ENCODE results near the gene LRRC25. TPM values are rescaled to one million over a fixed set of nuclear protein-coding genes. Genes with fewer than 3 reads are reported as not detected.
A peak's percentile ranks its signal among the peaks of the same experiment; 100 is the strongest.

The LRRC25 gene
- total RNA-seq, 1 experiment from 2014 or later, result not detected

DNA sequence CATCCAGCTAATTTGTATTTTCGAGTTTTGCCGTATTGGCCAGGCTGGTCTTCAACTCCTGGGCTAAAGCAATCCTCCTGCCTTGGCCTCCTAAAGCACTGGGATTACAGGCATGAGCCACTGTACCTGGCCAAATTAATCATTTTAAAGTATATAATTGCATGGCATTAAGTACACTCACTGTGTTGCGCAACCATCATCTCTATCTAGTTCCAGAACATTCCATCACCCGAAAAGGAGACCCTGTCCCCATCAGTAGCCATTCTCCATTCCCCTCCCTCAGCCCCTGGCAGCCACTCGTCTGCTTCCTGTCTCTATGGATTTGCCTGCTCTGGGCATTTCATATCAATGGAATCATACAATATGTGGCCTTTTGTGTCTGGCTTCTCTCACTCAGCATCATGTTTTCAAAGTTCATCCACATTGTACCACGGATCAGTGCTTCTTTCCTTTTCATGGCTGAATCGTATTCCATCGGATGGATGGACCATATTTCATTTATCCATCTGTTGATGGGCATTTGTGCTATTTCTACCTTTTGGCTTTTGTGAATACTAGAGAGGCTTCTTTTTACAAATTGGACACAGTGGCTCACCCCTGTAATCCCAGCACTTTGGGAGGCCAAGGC is 43.9 kb downstream of the LRRC25 start:
- Histone ChIP-seq H4K5ac (ENCODE audit: insufficient read length, low read depth, low read length) (no peak overlapping the region), H2BK12ac (ENCODE audit: insufficient read length, low read depth, low read length) (no peak overlapping the region), H3T11ph (ENCODE audit: low read length) (no peak overlapping the region), H3K4ac (ENCODE audit: low read depth, low read length) (no peak overlapping the region), H2BK5ac (ENCODE audit: insufficient read length, low read length) (no peak overlapping the region), H3K27me3 (ENCODE audit: insufficient read depth, low read length) (no peaks in the 10 kb centered on the region), H2BK120ac (ENCODE audit: low read depth, low read length, poor library complexity, severe bottlenecking) (no peak overlapping the region), H3K4me2 (ENCODE audit: insufficient read depth, insufficient read length, low read length) (no peak overlapping the region), H3K9me3 (ENCODE audit: control insufficient read depth, low read depth, low read length) (no peaks in the 10 kb centered on the region), H2AFZ (ENCODE audit: low read length) (no peak overlapping the region), H2AK5ac (ENCODE audit: insufficient read length, low read length) (no peak overlapping the region), H3K23me2 (ENCODE audit: insufficient read length, low read depth, low read length, poor library complexity, severe bottlenecking) (no peaks in the 10 kb centered on the region), H3K56ac (ENCODE audit: insufficient read length, low read depth, low read length) (no peak overlapping the region), H3K23ac (ENCODE audit: insufficient read length, low read depth, low read length) (no peak overlapping the region), H3K27ac (ENCODE audit: insufficient read length, low read depth, low read length) (no peak overlapping the region), H4K20me1 (ENCODE audit: control insufficient read depth, insufficient read depth, insufficient read length) (no peaks in the 10 kb centered on the region), H4K8ac (replicated peaks; ENCODE audit: insufficient read length, low read depth, low read length) (no peak overlapping the region), H3K79me1 (ENCODE audit: insufficient read depth, low read depth, low read length, poor library complexity, severe bottlenecking) (no peaks in the 10 kb centered on the region), H3K9ac (ENCODE audit: extremely low read depth, insufficient read length, low read length) (no peak overlapping the region), H4K91ac (ENCODE audit: insufficient read length, low read depth, low read length) (no peak overlapping the region), H2BK15ac (ENCODE audit: low read depth, low read length) (no peak overlapping the region), H2BK20ac (ENCODE audit: low read depth, low read length, poor library complexity, severe bottlenecking) (no peak overlapping the region), H3K18ac (ENCODE audit: insufficient read length, low read depth, low read length) (no peak overlapping the region), H3K14ac (ENCODE audit: insufficient read depth, low read length) (no peak overlapping the region), H3K79me2 (ENCODE audit: insufficient read depth, low read length) (no peaks in the 10 kb centered on the region), H3K4me1 (ENCODE audit: insufficient read depth, low read length) (no peaks in the 10 kb centered on the region)
- DNase-seq, result no peak
- Mint-ChIP-seq H3K4me3 (no peak overlapping the region), H3K27me3 (ENCODE audit: low read depth) (no peaks in the 10 kb centered on the region), H3K36me3 (ENCODE audit: insufficient read depth in 1 of 3, low read depth in 3 of 3) (peaks cover 14 to 67% (median 15%) of the 10 kb centered on the region in 3 experiments), H3K27ac (peak overlapping the region in 1 of 3 experiments; percentile 14; a peak in 1 of 7 replicates), H3K9me3 (no peaks in the 10 kb centered on the region), H3K4me1 (no peaks in the 10 kb centered on the region)
- TF ChIP-seq, protein P1, sequence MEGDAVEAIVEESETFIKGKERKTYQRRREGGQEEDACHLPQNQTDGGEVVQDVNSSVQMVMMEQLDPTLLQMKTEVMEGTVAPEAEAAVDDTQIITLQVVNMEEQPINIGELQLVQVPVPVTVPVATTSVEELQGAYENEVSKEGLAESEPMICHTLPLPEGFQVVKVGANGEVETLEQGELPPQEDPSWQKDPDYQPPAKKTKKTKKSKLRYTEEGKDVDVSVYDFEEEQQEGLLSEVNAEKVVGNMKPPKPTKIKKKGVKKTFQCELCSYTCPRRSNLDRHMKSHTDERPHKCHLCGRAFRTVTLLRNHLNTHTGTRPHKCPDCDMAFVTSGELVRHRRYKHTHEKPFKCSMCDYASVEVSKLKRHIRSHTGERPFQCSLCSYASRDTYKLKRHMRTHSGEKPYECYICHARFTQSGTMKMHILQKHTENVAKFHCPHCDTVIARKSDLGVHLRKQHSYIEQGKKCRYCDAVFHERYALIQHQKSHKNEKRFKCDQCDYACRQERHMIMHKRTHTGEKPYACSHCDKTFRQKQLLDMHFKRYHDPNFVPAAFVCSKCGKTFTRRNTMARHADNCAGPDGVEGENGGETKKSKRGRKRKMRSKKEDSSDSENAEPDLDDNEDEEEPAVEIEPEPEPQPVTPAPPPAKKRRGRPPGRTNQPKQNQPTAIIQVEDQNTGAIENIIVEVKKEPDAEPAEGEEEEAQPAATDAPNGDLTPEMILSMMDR (conservative IDR thresholded peaks at IDR 0.05), result no peak
- no CpG with 5 or more reads among the region's 8 CpGs for WGBS (ENCODE audit: extremely low coverage, insufficient read length, low lambda C conversion rate)
